Measurements from ENCODE around the gene HDAC9.

- no peak for TF ChIP-seq CTCF (IDR thresholded peaks at IDR 0.05)
- no peak for TF ChIP-seq POLR2A (IDR thresholded peaks at IDR 0.05)
These were observed 30.9 kb downstream of the HDAC9 start for GRCh38 chr7:18526368-18526878.
